ENCODE data around the gene ZCCHC12.
"Not testable (repeated sequence)": the region's sequence is repeated elsewhere in the genome, so short reads cannot be mapped to it uniquely, and the experiment has no call there.

The ZCCHC12 gene

DNA sequence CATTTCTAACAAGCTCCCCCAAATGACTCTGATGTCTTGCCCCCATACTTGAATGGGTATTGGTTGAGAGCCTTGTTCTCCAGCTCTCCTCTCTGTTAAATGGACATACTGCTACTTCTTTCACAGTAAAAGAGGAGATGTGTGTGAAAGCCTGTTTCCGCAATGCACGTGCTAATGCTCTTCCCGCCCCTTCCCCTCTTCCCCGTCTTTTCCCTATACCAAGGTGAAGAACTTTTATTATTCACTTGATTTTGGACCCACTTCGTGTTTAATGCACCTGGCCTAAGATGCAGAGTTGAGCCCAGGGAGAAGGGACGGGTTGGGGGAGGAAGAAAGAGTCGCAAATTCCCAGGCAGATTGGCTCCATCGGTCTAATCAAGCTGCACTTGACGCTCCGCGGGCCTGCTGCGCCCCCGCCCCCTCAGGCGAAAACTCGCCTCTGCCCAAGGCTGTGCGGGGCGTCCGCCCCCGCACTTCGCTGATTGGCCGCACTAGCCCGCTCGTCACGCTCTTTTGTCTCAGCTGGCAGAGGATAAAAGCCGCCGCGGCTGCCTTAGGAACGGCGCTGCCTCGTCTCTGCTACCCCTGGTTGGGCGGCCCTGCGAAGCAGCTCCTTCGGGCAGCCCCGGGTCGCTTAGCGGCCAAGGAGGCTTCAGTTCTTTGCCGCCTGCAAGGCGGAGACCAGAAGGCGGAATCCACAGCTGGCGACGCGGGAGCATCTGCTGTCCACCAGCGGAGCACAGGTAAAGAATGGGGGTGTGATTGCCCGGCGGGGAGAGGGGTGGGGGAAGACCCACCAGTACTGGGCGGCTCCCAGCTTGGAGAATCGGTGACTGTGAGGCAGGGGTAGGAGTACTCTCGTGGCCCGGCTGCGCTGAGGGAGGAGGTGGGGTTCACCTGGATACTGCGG lies at the start of gene ZCCHC12:
Gene ZCCHC12, plus strand, starts transcription at position 562 of the 910 bp plus-strand sequence. CDS start 1,421 bp downstream, outside the sequence.
- peak; percentile 18 for DNase-seq

DNA sequence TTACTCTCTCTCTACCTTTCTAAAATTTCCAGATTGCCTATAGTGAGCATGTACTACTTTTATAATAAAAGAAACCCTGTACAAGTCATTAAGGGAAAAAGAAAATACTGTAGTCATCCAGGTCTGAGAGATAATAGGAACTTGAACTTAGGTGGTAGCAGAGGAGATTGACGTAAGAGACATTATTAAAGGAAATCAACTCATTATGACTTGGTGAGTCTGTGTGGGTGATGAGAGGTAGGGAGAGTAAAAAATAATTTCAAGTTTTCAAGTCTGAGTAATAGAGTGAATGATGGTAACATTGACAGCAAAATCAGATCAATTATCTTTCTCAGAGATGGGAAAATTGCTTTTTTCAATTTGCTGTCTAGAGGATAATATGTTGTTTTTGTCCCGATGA lies 44.0 kb upstream of the ZCCHC12 start:
- no peak for DNase-seq

DNA sequence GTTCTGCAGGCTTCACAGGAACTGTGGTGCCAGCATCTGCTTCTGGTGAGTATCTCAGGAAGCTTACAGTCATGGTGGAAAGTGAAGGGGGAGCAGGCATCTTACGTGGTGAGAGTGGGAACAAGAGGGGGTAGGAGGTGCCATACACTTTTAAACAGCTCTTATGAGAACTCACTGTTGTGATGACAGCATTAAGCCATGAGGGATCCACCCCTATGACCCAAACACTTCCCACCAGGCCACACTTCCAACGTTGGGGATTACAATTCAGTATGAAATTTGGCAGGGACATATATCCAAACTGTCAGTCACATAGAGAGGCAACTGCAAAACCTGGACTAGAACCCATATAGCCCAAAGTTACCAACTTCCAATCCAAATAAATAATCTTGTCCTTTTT lies 43.1 kb upstream of the ZCCHC12 start:
- DNase-seq, result no peak

DNA sequence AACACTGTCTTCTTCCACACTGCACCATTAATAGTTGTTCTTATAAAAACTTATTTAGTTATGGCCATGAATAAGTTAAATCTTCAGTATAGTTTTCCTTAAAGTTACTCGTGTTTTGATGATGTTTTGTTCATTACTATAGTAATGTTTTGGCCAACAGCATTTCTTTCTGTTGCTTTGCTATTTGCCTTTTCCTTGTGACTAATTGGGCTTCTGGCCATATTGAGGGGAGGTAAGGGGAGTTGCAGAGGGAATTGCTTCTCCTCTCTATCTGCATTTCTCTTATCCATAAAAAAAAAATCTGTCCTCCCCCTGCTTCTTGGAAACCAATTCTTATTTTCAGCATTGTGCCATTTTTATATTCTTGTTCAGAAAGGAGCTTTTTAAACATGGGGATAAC lies 42.7 kb upstream of the ZCCHC12 start:
- DNase-seq, result no peak

DNA sequence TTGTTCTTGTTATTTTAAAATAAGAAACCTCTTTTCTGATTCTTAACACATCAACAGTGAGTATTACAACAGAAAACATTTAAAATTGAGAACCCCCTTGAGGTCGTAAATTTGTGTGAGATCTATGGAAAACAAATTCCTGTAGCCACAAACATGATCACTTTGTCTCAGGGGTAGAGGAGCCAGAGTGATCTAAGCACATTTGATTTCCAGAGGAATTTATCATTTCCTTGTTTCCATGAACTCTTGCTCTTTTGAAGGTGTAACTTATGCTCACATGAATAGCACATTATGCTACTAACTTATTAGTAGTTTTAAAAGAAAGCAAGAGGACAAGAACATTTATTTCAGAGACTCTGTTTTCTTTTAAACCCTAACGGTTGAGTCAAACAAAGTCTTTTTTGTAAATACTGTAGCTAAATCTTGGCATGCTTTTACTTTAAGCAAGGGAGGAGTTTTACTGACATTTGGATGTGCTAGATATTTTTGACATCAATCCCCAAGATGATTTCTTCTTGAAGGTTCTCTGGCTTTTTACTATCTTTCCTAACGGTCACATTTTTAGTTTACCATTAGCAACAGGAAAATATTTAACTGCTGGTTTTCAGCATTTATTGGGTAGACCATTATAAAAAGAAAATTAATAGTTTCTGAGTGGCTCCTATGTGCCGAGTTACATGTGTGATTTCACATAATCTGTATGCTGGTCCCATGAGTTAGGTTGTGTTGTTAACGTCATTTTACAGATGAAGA lies 27.9 kb upstream of the ZCCHC12 start:
- DNase-seq, result no peak

DNA sequence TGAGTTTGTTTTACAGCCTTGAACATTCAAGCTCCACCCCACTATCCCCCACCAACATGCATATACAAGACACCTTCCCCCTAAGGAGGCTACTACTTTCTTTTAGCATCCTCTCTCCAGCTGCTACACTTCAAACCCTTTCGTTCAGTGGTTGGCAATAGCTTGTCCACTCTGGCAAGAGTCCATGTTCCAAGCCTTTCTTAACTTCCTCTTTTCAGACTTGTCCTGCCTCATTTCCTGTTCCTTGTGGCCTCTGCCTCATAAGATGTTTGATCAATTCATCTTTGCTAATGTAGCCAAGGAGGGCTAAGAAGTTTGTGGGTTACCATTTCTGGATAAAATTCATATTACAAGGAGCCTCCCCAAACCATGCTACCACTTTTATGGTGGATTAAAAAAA lies 20.8 kb upstream of the ZCCHC12 start:
- DNase-seq, result no peak

DNA sequence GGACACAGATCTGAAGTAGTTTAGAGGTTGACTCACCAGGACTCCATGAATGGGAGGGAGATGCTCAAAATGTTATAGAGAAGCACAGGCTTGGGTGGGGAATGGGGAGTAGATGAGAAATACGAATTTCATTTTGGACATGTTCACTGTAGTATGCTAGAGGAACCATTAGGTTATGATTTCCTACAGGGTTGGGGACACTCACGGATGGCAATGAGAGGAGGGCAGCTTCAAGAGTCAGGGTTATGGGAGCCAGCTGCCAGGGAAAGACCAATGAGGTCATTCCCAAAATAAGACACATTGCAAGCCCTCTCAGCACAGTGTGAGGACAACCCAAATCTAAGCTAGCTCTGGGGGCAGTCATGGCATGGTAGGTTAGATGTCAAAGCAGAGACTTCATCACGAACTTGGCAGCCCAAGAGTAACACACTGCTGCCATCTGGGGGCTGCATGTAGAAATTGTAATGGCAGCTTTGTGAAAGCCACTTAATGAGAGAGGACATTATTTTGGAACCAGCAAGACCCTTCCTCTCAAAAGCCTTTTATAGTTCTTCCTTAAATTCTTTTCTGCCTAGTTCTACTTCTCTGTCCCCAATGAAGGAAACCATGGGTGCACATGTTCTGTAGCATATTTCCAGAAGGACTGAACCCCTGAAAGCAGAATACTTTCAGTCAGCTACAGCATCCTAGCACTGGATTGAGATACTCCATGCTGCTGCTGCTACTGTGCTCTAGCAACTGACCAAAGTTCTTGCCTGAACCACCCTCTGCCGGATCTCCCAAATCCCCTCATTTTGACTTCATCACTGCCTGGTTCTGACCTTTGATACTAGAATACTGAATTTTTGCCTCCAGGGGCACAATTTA lies 16.2 kb upstream of the ZCCHC12 start:
- peak; percentile 24 for DNase-seq

DNA sequence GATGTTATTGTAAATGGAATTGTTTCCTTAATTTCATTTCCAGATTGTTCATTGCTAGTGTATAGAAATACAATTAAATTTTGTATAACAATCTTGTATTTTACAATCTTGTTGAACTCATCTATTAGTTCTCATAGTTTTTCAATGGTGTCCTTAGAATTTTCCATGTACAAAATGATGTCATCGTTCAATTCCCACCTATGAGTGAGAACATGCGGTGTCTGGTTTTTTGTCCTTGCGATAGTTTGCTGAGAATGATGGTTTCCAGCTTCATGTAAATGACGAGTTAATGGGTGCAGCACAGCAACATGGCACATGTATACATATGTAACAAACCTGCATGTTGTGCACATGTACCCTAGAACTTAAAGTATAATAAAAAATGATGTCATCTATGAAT lies 6.4 kb upstream of the ZCCHC12 start:
- DNase-seq, result not testable (repeated sequence)

DNA sequence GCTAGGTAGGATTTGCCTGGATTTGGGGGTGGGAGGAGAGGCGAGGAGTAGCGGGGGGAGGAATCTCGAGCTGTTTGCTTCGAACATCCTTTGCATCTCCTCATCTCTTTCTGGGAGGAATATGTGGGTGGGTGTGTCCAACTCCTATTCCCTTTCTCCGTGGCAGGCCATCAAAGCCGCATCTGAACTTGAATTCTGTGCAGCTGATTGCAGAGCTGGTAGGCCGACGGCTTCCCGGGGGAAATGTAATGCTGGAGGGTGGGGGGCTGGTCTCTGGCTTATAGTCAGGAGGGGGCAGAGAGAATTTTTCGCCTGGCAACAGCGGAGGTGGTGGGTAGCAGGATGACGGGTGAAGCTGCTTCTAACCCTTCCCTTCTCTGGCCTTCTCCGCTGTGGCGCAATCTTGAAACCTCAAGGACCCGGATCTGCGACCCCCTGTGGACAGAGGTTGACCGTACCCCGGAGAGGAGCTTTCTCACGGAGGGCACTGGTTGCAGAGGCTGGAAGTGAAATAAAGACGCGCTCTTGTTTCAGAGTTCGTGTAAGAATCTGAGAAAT lies 628 bp downstream of the ZCCHC12 start:
- DNase-seq, result no peak

DNA sequence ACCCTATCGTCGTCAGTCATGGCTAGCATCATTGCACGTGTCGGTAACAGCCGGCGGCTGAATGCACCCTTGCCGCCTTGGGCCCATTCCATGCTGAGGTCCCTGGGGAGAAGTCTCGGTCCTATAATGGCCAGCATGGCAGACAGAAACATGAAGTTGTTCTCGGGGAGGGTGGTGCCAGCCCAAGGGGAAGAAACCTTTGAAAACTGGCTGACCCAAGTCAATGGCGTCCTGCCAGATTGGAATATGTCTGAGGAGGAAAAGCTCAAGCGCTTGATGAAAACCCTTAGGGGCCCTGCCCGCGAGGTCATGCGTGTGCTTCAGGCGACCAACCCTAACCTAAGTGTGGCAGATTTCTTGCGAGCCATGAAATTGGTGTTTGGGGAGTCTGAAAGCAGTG lies 1.6 kb downstream of the ZCCHC12 start:
- no peak for DNase-seq

DNA sequence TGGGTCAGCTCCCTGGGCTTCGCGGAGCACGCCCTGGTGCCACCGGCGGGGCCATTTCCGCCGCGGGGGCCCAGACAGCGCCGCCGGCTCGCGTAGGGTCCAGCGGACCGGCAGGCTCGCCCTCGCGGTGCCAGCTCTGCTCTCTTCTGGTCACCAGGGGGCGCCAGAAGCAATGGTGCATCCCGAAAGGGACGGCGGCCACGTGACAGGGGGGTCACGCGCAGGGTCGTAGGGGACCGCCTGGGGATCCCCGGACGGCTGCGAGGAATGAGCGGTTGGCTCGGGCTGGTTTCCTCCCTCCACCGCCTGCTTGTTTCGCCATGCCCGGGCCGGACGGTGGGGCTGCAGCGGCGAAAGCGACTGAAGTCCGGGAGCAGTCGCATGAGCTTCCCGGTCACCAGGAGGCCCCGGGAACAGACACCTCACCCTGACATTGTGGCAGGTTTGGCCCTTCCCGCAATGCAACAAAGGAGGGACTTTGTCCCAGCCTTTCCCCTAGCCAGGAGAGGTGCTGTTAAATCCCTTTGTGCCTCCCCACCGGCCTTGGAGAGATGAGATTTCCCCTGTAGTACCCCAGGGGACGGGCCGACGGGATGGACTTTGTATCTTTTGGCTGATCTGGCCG lies 15.8 kb downstream of the ZCCHC12 start:
- DNase-seq, result peak; percentile 61

DNA sequence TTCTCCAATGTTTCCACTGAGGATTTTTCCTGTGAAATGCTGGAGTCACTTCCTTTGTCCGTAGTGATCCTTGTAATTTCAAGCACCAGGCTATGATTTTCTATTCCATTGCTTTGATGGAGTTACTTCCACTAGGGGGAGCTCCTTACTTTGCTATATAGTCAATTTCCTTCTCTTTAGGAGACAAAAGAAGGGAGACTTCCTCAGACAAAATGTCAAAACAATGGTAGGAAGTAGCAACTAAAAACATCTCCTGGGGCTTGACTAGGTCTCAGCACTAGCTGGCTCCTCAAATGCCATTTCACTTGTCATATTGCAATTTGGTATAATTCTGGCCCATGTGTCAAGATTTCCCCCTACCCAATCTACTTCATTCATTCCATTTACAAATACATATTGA lies 24.1 kb downstream of the ZCCHC12 start:
- DNase-seq, result no peak

DNA sequence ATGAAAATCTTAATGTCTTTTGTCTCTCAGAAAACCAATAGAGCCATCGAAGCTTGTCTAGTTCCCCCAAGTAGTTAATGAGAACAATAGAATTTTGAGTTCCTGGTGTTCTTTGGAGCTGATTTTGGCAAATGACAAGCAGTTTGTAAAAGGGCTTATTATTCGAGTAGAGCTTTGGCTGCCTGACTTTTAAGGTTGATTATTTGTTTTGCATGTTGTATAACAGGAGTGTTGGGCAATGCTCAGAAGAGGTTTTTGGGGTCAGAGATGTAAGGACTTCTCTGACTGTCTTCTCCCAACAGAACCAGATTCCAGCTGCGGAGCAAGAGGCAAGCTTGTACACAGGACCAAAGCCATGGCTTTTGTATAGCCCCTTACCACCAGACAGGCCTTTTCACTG lies 30.0 kb downstream of the ZCCHC12 start:
- no peak for DNase-seq

DNA sequence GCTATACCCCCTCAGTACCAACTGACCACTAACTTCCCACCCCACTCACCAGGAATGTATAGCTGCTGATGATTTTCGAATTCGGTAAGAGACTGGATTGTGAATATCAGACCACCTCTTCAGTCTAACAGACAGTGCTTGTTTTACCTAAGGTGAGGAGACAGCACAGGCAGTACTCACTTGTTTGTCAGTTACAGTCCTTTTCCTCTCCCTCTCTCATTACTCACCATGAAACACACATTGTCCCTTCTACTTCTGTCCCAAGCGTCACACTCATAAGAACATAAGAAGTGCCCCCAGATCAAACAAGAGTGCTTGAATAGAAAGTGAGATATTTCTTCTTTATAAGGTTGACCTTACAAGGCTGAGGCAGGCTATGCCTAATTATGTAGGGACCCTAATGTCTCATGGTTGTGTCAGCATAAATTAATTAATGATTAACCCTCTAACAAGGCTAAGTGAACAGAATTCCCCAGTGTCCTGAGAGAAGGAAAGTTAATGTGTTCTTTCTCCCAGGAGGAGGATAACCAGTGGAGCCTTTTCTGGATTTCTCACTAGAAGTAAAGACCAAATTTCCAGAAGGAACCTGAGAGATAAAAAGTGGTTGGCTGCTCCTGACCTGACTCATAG lies 32.2 kb downstream of the ZCCHC12 start:
- no peak for DNase-seq

DNA sequence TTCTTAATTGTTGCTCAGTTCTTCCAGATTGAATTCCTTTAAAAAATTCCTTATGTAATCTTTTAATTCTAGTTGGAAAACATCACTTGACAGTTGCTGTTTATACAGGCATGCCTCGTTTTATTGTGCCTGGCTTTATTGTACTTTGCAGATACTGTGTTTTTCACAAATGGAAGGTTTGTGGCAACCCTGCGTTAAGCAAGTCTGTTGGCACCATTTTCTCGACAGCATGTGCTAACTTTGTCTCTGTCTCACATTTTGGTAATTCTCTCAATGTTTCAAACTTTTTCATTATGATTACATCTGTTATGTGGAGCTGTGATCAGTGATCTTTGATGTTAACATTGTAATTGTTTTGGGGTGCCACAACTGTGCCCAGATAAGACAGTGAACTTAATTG lies 33.4 kb downstream of the ZCCHC12 start:
- no peak for DNase-seq

DNA sequence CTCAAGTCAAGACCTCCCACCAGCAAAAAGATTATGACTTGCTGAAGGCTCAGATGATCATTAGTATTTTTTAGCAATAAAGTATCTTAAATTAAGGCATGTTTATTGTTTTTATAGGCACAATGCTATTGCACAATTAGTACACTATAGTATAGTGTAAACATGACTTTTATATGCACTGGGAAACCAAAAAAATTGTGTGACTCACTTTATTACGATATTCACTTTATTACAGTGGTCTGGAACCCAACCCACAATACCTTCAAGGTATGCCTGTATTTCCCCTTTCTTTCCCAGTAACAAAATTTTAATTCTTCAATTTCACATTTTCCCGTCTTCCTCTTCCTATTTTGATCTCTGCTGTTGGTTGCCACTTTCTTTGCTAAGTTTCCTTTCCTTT lies 37.7 kb downstream of the ZCCHC12 start:
- no peak for DNase-seq

DNA sequence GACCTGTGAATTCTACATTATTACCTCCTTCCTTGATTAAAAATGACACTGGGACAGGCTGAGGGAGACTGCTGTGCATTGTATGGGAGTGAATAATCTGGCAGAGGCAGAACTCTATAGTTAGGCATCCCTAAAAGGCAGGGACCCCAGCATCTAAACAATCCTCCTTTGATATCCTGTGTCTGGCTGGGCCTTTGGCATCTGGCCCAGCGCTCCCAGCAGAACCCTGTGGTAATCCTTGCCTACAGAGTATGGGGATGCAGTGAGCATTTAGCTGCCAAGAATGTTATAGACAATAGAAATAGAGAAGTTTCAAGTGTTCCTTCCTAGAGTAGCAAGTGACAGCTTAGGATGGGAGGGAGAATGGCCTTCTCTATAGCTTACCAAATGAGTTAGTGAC lies 38.5 kb downstream of the ZCCHC12 start:
- DNase-seq, result no peak

DNA sequence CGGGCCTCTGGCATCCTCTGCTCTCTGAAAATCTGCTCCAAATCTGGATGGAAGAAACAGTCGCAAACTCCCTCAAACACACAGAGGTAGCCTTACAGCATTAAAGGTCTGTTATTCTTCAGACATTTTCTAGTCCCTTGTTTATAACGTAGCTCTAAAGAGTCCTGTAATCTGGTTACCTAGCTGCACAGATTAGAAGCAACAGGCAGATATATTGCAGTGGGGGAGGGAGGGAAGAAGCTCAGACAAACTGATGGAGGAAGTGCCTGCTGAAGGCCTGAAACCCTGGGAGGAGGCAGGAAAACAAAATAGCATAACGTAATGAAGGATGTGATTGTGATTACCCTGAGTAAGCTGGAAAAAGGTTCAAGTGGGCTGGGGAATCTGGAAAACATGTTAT lies 39.4 kb downstream of the ZCCHC12 start:
- no peak for DNase-seq

DNA sequence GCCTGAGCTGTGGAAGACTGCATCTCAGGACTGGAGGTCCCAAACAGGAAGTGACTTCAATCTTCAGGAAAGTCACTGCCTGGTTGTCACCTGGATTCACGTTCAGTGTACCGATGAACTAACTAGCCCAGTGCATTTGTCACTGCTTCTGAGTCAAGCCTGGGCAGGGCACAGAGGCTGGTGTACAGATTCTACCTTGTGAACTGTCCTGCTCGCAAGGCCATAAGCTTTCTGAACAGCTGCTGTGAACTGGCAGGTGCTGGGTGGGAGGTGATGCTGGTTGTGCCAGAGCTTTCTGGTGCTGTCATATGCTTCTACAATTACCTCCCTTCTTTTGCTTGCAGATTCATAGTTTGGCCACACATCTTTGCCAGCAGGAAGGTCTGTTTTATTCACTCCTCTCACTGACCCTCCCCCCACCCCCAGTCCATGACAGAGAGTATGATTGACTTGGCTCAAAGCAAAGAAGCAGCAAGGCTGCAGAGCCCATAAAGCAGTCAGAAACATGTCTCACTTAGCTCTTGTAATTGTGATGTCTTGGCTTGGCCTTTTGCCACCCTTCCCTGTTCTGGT lies 40.5 kb downstream of the ZCCHC12 start:
- DNase-seq, result no peak

DNA sequence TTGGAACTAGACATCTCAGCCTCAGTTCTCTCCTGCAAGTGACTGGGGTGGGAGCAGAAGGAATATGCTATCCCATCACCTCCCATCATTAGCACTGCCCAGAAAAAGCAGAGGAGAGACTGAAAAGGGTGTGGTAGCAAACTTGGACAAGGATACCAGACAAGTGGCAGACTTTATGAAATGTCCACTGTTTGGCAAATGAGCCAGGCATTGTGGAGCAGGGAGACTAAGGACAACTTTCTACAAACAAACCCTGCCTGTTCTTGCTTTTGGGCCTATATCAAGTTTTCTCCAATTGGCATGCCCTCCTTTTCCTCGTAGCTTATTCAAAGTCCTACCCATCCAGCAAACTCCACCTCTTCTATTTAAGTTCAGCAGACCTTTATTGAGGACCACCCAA lies 41.6 kb downstream of the ZCCHC12 start:
- no peak for DNase-seq

DNA sequence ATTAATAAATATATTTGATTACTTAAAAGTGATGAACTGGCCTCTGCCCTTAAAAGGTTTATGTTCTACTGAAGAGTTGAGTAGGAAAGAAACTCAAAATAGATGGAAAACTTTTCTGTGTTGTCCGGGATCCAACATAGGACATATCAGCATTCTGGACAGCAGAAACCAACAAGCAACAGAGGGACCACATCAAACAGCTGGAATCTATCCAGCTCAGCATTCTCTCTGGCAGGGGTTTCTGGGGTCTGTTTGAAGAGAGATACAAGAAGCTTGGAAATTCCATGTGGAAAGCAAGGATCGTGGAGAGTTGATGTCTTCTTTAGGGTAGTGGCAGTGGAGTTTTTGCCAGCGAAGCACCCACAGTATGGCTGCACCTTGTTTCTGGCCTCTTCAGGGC lies 43.6 kb downstream of the ZCCHC12 start:
- DNase-seq, result no peak

Measured in activated naive CD4-positive, alpha-beta T cell treated with Interleukin-2 at 50 U/mL for 16 hours (primary cell).